ENCODE measurements around the gene KCMF1. TPM values are rescaled to one million over a fixed set of nuclear protein-coding genes. Genes with fewer than 3 reads are reported as not detected.

Gene KCMF1
- polyA plus RNA-seq, 3 donors, result 22.5 to 52.9 (median 28.5) TPM

GRCh38 chr2:85011747-85012146 is 40.8 kb downstream of the KCMF1 start:
- H3K27ac ChIP-seq (ENCODE audit: low read depth in 1 of 2, low read length in 2 of 2), result peak overlapping the region in 1 of 2 donors; percentile 7
- Mint-ChIP-seq H3K4me1 (peaks cover 78% of the 10 kb centered on the region), H3K4me3 (no peak overlapping the region), H3K27ac (peak overlapping the region in 3 of 7 donors; percentile 41 to 76 (median 46)), H3K27me3 (ENCODE audit: low read depth in 3 of 3) (peaks cover 0 to 1% (median 0%) of the 10 kb centered on the region in 3 donors), H3K9me3 (peaks cover 0 to 5% (median 0%) of the 10 kb centered on the region in 7 donors), H3K36me3 (peaks cover 14 to 20% of the 10 kb centered on the region in 2 donors)
- H3K4me3 ChIP-seq (replicated peaks in 1 of 3; ENCODE audit: low read depth in 2 of 3, low read length in 3 of 3), result no peak overlapping the region
- H3K9ac ChIP-seq (ENCODE audit: insufficient read depth, low read length, poor library complexity, severe bottlenecking), result no peak overlapping the region
- peaks cover 52 to 64% of the 10 kb centered on the region in 2 donors for H3K4me1 ChIP-seq (ENCODE audit: control insufficient read depth in 1 of 2, insufficient read depth in 2 of 2, low read length in 2 of 2)
- H3K9me3 ChIP-seq (replicated peaks in 1 of 2; ENCODE audit: control insufficient read depth in 1 of 2, insufficient read depth in 1 of 2, low read length in 2 of 2), result no peaks in the 10 kb centered on the region
- peaks cover 97% of the 10 kb centered on the region for H3K79me2 ChIP-seq (ENCODE audit: insufficient read depth, low read length)
- no peak for DNase-seq
- no peaks in the 10 kb centered on the region for H3K27me3 ChIP-seq (ENCODE audit: control insufficient read depth in 2 of 2, insufficient read depth in 2 of 2, low read length in 2 of 2)
- H2AFZ ChIP-seq (ENCODE audit: insufficient read depth, low read depth, low read length, poor library complexity, severe bottlenecking), result no peak overlapping the region
- H3K36me3 ChIP-seq (replicated peaks in 1 of 2; ENCODE audit: control insufficient read depth in 1 of 2, insufficient read depth in 2 of 2, low read length in 2 of 2), result peaks cover 4 to 9% of the 10 kb centered on the region in 2 donors
- no peak overlapping the region for H3K4me2 ChIP-seq (replicated peaks; ENCODE audit: extremely low read depth, low read length, poor library complexity, severe bottlenecking)
- no peak for TF ChIP-seq CTCF (IDR thresholded peaks at IDR 0.05)
- 100% methylated on average over 2 of the region's 3 CpGs for WGBS (ENCODE audit: insufficient coverage)
- H4K20me1 ChIP-seq (ENCODE audit: insufficient read depth, low read length), result peaks cover 80% of the 10 kb centered on the region
- intact Hi-C loops (cut with micrococcal nuclease), result no loop called here

GRCh38 chr2:85012431-85012830 is 41.5 kb downstream of the KCMF1 start:
- peak overlapping the region; percentile 7 to 84 (median 28) for H3K27ac Mint-ChIP-seq
- intact Hi-C loops (cut with micrococcal nuclease), result no loop called here
- no peaks in the 10 kb centered on the region for H3K9me3 ChIP-seq (replicated peaks in 1 of 2; ENCODE audit: control insufficient read depth in 1 of 2, insufficient read depth in 1 of 2, low read length in 2 of 2)
- H3K4me3 ChIP-seq (replicated peaks in 1 of 3; ENCODE audit: low read depth in 2 of 3, low read length in 3 of 3), result no peak overlapping the region
- peaks cover 96% of the 10 kb centered on the region for H3K79me2 ChIP-seq (ENCODE audit: insufficient read depth, low read length)
- H3K27ac ChIP-seq (ENCODE audit: low read depth in 1 of 2, low read length in 2 of 2), result peak overlapping the region in 1 of 2 donors; percentile 27
- H3K9me3 Mint-ChIP-seq, result peaks cover 0 to 7% (median 0%) of the 10 kb centered on the region in 7 donors
- no peaks in the 10 kb centered on the region for H3K27me3 ChIP-seq (ENCODE audit: control insufficient read depth in 2 of 2, insufficient read depth in 2 of 2, low read length in 2 of 2)
- no peak overlapping the region for H3K4me3 Mint-ChIP-seq
- DNase-seq, result no peak
- H2AFZ ChIP-seq (ENCODE audit: insufficient read depth, low read depth, low read length, poor library complexity, severe bottlenecking), result no peak overlapping the region
- no peak overlapping the region for H3K9ac ChIP-seq (ENCODE audit: insufficient read depth, low read length, poor library complexity, severe bottlenecking)
- H3K4me1 Mint-ChIP-seq, result peaks cover 77% of the 10 kb centered on the region
- 43% methylated on average over 3 of the region's 4 CpGs for WGBS (ENCODE audit: insufficient coverage)
- peaks cover 10 to 15% of the 10 kb centered on the region in 2 donors for H3K36me3 Mint-ChIP-seq
- H4K20me1 ChIP-seq (ENCODE audit: insufficient read depth, low read length), result peaks cover 87% of the 10 kb centered on the region
- no peak overlapping the region for H3K4me2 ChIP-seq (replicated peaks; ENCODE audit: extremely low read depth, low read length, poor library complexity, severe bottlenecking)
- H3K36me3 ChIP-seq (replicated peaks in 1 of 2; ENCODE audit: control insufficient read depth in 1 of 2, insufficient read depth in 2 of 2, low read length in 2 of 2), result peaks cover 1 to 6% of the 10 kb centered on the region in 2 donors
- peaks cover 53 to 69% of the 10 kb centered on the region in 2 donors for H3K4me1 ChIP-seq (ENCODE audit: control insufficient read depth in 1 of 2, insufficient read depth in 2 of 2, low read length in 2 of 2)
- no peak for TF ChIP-seq CTCF (IDR thresholded peaks at IDR 0.05)
- peaks cover 0 to 1% (median 0%) of the 10 kb centered on the region in 3 donors for H3K27me3 Mint-ChIP-seq (ENCODE audit: low read depth in 3 of 3)
